D721Med (cell line): ENCODE data around the gene PTPRB.

Experiments used
- DNase-seq: peaks from one replicate; pipeline ENCODE4 v3.0.0; 2011; ENCODE audit warnings: low spot score; ENCODE audit not compliant: insufficient read length
- FAIRE-seq: peaks from 2 replicates; lab custom pipeline; 2011; peaks lifted over from hg19 to GRCh38; lab: Jason Lieb, UNC
- CTCF ChIP-seq: IDR thresholded peaks from 2 replicates; pipeline ENCODE4 v1.5.1; 2012; ENCODE audit warnings: mild to moderate bottlenecking, control low read depth; ENCODE audit not compliant: insufficient read depth; ENCODE audit errors: missing control alignments

PTPRB gene

GRCh38 chr12:70628701-70629480 lies 8.3 kb downstream of the PTPRB start:
- TF ChIP-seq CTCF, result no peak
- FAIRE-seq, result no peak
- no peak for DNase-seq

- FAIRE-seq, result no peak
- DNase-seq, result no peak
- TF ChIP-seq CTCF, result no peak
These were observed 9.6 kb downstream of the PTPRB start for GRCh38 chr12:70627677-70628076.

- no peak for TF ChIP-seq CTCF
- DNase-seq, result no peak
- no peak for FAIRE-seq
These were observed 11.0 kb downstream of the PTPRB start for GRCh38 chr12:70626180-70626579.

GRCh38 chr12:70619471-70620152 lies 17.6 kb downstream of the PTPRB start:
- FAIRE-seq (no peak), DNase-seq (no peak)
- TF ChIP-seq CTCF, result no peak

GRCh38 chr12:70618371-70618770 lies 18.9 kb downstream of the PTPRB start:
- TF ChIP-seq CTCF, result no peak
- FAIRE-seq, result no peak
- DNase-seq, result no peak

GRCh38 chr12:70617450-70617849 lies 19.8 kb downstream of the PTPRB start:
- TF ChIP-seq CTCF, result no peak
- DNase-seq, result no peak

More at GRCh38 chr12:70617450-70617849, 19.8 kb downstream of the PTPRB start:
- FAIRE-seq, result no peak
